Fibroblast of mammary gland (primary cell): Measurements from ENCODE around the gene TACSTD2.
"Not testable (repeated sequence)": the region's sequence is repeated elsewhere in the genome, so short reads cannot be mapped to it uniquely, and the experiment has no call there.

Experiments used
- DNase-seq: peaks from one replicate; pipeline ENCODE4 v3.0.0-alpha.2; 2010; ENCODE audit warnings: low read depth
- H3K4me3 ChIP-seq: 2 replicates; pipeline ENCODE4 v1.5.1; 2011; ENCODE audit warnings: low read depth, mild to moderate bottlenecking, low read length, moderate library complexity; ENCODE audit not compliant: control insufficient read depth
- TF ChIP-seq, protein P1 (sequence below): conservative IDR thresholded peaks from 2 replicates; pipeline ENCODE4 v1.5.1; 2011; ENCODE audit warnings: low read depth, low read length, inconsistent platforms; ENCODE audit not compliant: control insufficient read depth, insufficient read depth

Gene TACSTD2

DNA sequence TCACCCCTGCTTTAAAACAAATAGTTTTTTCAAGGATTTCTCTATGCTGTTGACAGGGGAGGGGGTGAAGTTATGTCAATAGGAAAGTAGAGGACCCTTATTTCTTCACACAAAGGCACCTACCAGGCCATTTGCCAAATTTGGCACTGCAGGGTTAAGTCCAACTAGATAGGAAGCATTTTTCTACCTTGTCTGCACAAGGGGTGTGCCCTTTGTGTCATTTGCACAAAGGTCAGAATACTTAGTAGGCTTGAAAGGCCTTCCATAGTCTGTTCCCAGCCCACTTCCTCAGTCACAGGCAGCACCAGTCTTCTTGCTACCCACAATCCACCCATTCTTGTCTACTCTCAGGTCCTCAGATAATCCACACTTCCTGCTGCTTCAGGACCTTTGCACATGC is 7.0 kb downstream of the TACSTD2 start:
- TF ChIP-seq, protein P1, sequence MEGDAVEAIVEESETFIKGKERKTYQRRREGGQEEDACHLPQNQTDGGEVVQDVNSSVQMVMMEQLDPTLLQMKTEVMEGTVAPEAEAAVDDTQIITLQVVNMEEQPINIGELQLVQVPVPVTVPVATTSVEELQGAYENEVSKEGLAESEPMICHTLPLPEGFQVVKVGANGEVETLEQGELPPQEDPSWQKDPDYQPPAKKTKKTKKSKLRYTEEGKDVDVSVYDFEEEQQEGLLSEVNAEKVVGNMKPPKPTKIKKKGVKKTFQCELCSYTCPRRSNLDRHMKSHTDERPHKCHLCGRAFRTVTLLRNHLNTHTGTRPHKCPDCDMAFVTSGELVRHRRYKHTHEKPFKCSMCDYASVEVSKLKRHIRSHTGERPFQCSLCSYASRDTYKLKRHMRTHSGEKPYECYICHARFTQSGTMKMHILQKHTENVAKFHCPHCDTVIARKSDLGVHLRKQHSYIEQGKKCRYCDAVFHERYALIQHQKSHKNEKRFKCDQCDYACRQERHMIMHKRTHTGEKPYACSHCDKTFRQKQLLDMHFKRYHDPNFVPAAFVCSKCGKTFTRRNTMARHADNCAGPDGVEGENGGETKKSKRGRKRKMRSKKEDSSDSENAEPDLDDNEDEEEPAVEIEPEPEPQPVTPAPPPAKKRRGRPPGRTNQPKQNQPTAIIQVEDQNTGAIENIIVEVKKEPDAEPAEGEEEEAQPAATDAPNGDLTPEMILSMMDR = no peak
- no peak for DNase-seq

DNA sequence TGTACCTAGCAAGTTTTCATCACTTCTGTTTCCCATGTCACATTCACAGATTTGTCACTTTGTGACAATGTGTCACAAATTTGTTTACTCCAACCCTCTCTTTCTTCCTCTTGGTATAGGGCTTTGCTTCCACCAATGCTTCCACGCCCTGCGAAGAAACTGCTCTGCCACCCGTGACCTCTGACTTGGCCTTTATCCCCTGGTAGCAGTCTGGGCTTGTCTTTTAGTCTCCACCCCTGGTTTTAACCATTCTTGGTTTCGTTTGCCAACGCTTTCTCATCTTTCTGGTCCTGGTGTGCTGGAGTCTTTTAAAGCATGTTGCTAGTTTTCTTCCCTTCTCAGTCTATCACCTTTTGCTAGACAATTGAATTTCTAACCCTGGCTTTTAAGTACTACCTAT is 8.1 kb downstream of the TACSTD2 start:
- TF ChIP-seq, protein P1 = no peak
- DNase-seq = no peak
- H3K4me3 ChIP-seq = no peak overlapping the region

More for the DNA sequence above, 7.0 kb downstream of the TACSTD2 start:
- H3K4me3 ChIP-seq = no peak overlapping the region

DNA sequence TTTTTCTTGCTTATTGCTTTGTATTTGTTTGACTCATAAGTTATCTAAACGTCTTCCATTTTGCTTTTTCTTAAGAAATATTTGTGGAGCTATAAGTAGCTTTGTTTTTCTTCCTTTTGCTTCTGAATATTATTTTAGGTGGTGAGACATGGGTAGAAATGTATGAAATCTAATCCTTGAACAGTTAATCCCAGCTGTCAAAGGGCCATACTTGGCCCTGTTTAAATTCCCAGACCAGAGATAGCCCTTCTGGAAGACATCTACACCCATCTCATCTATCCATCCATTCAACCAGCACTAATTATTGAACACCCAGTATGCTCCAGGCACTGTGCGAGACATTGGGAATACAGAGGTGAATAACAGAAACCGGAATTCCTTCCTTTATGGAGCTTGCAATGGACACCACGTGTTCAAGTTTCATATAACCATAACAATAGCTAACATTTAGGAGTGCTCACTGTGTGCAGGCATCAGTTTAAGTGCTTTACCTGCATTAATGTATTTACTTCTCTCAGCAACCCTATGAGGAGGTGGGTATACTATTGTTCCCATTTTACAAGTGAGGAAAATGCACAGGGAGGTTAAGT is 8.7 kb downstream of the TACSTD2 start:
- TF ChIP-seq, protein P1 = no peak
- no peak for DNase-seq
- H3K4me3 ChIP-seq = no peak overlapping the region

DNA sequence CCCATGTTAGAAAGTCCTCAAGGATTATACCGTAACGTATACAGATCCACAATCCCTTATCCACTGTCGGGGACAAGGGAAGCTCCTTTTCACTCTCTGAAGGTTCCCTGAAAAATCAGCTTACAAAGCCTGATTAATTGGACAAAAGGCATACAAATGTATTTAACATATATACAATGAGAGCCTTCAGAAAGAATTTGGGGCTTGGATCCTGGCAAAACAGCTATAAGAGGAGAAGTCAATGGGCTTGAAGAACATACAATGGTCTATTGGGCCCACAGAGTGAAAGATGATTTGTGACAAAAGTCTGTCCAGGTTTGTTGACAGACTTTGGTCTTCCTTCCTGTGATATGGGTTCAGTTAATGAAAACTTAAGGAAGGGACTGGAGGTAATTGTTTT is 10.7 kb downstream of the TACSTD2 start:
- TF ChIP-seq, protein P1 = no peak
- DNase-seq = no peak
- no peak overlapping the region for H3K4me3 ChIP-seq

DNA sequence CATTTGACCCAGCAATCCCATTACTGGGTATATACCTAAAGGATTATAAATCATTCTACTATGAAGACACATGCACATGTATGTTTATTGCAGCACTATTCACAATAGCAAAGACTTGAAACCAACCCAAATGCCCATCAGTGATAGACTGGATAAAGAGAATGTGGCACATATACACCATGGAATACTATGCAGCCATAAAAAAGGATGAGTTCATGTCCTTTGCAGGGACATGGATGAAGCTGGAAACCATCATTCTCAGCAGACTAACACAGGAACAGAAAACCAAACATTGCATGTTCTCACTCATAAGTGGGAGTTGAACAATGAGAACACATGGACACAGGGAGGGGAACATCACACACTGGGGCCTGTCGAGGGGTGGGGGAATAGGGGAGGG is 13.3 kb downstream of the TACSTD2 start:
- H3K4me3 ChIP-seq, DNase-seq: not testable (repeated sequence)

DNA sequence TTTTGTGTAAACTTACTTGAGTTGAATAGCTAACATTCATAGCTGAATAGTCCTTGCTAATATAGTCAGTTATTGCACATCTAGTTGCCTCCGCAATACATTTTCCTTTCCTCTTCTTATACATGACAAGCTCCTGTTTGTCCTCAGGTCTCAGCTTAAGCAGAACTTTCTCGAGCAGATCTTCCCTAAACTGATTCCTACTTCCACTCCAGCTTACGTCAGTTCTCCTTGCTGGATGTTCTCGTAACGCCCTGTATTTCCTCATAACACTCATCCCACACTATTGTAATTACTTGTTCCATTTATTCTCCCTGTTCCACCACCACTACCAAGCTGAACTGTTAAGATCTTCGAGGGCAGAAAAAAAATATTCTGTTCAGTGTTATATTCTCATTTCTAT is 15.4 kb downstream of the TACSTD2 start:
- TF ChIP-seq, protein P1 = no peak
- DNase-seq = no peak
- no peak overlapping the region for H3K4me3 ChIP-seq

DNA sequence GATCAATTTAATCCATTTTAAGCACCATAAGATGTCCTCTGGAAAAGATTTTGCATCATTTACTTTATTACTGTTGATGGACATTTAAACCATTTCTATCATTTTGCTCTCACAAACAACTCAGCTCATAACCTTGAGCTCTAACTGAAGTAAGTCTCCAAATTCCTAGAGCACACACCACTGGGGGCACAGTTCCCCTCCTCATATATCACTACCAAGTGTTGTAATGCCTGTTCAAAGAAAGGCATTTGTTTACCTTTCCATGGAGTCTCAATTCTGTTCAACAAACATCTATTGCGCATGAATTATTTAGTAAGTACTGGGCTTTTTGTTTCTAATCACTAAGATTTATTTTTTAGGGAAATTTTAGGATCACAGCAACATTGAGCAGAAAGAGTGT is 21.7 kb downstream of the TACSTD2 start:
- TF ChIP-seq, protein P1 = no peak
- no peak overlapping the region for H3K4me3 ChIP-seq
- DNase-seq = no peak
